GM12892 (cell line): ENCODE results near the gene KCTD12.

ENCODE experiments used
- POLR2A ChIP-seq: IDR thresholded peaks from 2 replicates; pipeline ENCODE4 v1.6.1; 2011; ENCODE audit warnings: low read depth, low read length, control low read depth
- POLR2AphosphoS5 ChIP-seq: IDR thresholded peaks from 2 replicates; pipeline ENCODE4 v1.6.1; 2011; ENCODE audit warnings: low read depth, low read length, control low read depth
- TAF1 ChIP-seq: IDR thresholded peaks from 2 replicates; pipeline ENCODE4 v1.6.1; 2011; ENCODE audit warnings: low read depth, mild to moderate bottlenecking, control low read depth, low read length, borderline replicate concordance

DNA sequence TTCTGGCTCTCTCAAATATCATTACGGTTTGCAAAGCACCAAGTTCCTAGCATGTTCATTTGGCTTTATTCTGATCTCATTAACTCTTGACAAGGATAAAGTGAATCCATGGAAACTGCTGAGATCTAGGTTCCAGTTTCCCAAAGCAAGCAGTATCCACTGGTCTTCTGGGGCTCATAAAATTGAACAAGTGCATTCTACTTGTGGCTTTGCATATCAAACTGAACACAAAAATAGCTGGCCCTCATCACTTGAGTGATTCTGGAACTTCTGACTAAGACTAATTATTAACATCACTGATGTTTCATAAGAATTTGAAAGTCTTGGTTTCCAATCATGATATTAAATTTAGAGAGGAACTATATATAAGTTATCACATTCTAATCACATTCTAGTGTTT lies 6.3 kb upstream of the KCTD12 start:
- TF ChIP-seq POLR2A (no peak), TAF1 (no peak), POLR2AphosphoS5 (no peak)
